ENCODE measurements around the gene CARD11. TPM values are rescaled to one million over a fixed set of nuclear protein-coding genes. Genes with fewer than 3 reads are reported as not detected.

The CARD11 gene
- total and polyA plus RNA-seq, 2 of the 13 experiments (the other 11 are each of a cell fraction or from before 2014, with no cell fraction given) = 0.04 TPM; not detected in 1

GRCh38 chr7:2905500-2905899, 138.2 kb downstream of the CARD11 start (continued):
- TF ChIP-seq ZNF407 (CRISPR knock-in tag; IDR thresholded peaks at IDR 0.05; ENCODE audit: not compliant biosample characterization) (no peak), ZNF280D (CRISPR knock-in tag; IDR thresholded peaks at IDR 0.05) (no peak), DPF2 (CRISPR knock-in tag; IDR thresholded peaks at IDR 0.05; ENCODE audit: borderline replicate concordance, low read depth) (no peak)
- TF ChIP-seq, protein P1, sequence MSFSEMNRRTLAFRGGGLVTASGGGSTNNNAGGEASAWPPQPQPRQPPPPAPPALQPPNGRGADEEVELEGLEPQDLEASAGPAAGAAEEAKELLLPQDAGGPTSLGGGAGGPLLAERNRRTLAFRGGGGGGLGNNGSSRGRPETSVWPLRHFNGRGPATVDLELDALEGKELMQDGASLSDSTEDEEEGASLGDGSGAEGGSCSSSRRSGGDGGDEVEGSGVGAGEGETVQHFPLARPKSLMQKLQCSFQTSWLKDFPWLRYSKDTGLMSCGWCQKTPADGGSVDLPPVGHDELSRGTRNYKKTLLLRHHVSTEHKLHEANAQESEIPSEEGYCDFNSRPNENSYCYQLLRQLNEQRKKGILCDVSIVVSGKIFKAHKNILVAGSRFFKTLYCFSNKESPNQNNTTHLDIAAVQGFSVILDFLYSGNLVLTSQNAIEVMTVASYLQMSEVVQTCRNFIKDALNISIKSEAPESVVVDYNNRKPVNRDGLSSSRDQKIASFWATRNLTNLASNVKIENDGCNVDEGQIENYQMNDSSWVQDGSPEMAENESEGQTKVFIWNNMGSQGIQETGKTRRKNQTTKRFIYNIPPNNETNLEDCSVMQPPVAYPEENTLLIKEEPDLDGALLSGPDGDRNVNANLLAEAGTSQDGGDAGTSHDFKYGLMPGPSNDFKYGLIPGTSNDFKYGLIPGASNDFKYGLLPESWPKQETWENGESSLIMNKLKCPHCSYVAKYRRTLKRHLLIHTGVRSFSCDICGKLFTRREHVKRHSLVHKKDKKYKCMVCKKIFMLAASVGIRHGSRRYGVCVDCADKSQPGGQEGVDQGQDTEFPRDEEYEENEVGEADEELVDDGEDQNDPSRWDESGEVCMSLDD (CRISPR knock-in tag; IDR thresholded peaks at IDR 0.05; ENCODE audit: borderline replicate concordance) = no peak
